Activated naive CD8-positive, alpha-beta T cell (primary cell): ENCODE data around the gene ODR4.
"Not testable (repeated sequence)": the region's sequence is repeated elsewhere in the genome, so short reads cannot be mapped to it uniquely, and the experiment has no call there.

Experiments
- H3K27ac Mint-ChIP-seq: one replicate; pipeline ENCODE4 v1.8.0; 2021; ENCODE audit warnings: mixed read lengths
- H3K27me3 Mint-ChIP-seq: one replicate; pipeline ENCODE4 v1.8.0; 2021; ENCODE audit warnings: mixed read lengths
- H3K36me3 Mint-ChIP-seq: one replicate; pipeline ENCODE4 v1.8.0; 2021; ENCODE audit warnings: mixed read lengths
- H3K4me1 Mint-ChIP-seq: one replicate; pipeline ENCODE4 v1.8.0; 2021; ENCODE audit warnings: low read depth, mixed read lengths
- H3K4me3 Mint-ChIP-seq: one replicate; pipeline ENCODE4 v1.8.0; 2021; ENCODE audit warnings: mild to moderate bottlenecking, mixed read lengths
- H3K9me3 Mint-ChIP-seq: one replicate; pipeline ENCODE4 v1.8.0; 2021; ENCODE audit warnings: low read depth, mixed read lengths

ODR4 gene

GRCh38 chr1:186446152-186446551 is 70.5 kb downstream of the ODR4 start:
- Mint-ChIP-seq H3K4me3 (no peak overlapping the region), H3K27me3 (no peaks in the 10 kb centered on the region), H3K9me3 (no peaks in the 10 kb centered on the region), H3K27ac (no peak overlapping the region), H3K4me1 (peaks cover 6% of the 10 kb centered on the region), H3K36me3 (no peaks in the 10 kb centered on the region)

GRCh38 chr1:186454981-186455380 is 79.3 kb downstream of the ODR4 start:
- Mint-ChIP-seq H3K9me3 (no peaks in the 10 kb centered on the region), H3K4me3 (no peak overlapping the region), H3K4me1 (no peaks in the 10 kb centered on the region), H3K27me3 (no peaks in the 10 kb centered on the region), H3K36me3 (no peaks in the 10 kb centered on the region), H3K27ac (no peak overlapping the region)

- Mint-ChIP-seq H3K27ac (no peak overlapping the region), H3K27me3 (no peaks in the 10 kb centered on the region), H3K4me1 (no peaks in the 10 kb centered on the region), H3K9me3 (no peaks in the 10 kb centered on the region), H3K36me3 (peaks cover 3% of the 10 kb centered on the region), H3K4me3 (no peak overlapping the region)
Measured at GRCh38 chr1:186456729-186457255, 81.2 kb downstream of the ODR4 start.

GRCh38 chr1:186459161-186459560 is 83.5 kb downstream of the ODR4 start:
- not testable (repeated sequence) for H3K36me3 Mint-ChIP-seq, H3K27ac Mint-ChIP-seq, H3K27me3 Mint-ChIP-seq, H3K9me3 Mint-ChIP-seq, H3K4me1 Mint-ChIP-seq, H3K4me3 Mint-ChIP-seq

GRCh38 chr1:186461014-186461413 is 85.4 kb downstream of the ODR4 start, which contains the start of gene PDC:
PDC (minus strand) TSS chr1:186461114; CDS start chr1:186449459, 11,655 bp downstream.
- Mint-ChIP-seq H3K27ac (no peak within 1 kb of the TSS), H3K27me3 (peaks cover 2% of the 10 kb centered on the region), H3K4me3 (no peak within 1 kb of the TSS), H3K4me1 (no peaks in the 10 kb centered on the region), H3K36me3 (peaks cover 3% of the 10 kb centered on the region), H3K9me3 (no peaks in the 10 kb centered on the region)

GRCh38 chr1:186463511-186463910 is 87.9 kb downstream of the ODR4 start:
- no peaks in the 10 kb centered on the region for H3K9me3 Mint-ChIP-seq
- H3K4me1 Mint-ChIP-seq = no peaks in the 10 kb centered on the region
- no peak overlapping the region for H3K27ac Mint-ChIP-seq

GRCh38 chr1:186463926-186464325 is 88.3 kb downstream of the ODR4 start:
- Mint-ChIP-seq H3K4me1 (no peaks in the 10 kb centered on the region), H3K27me3 (peaks cover 7% of the 10 kb centered on the region), H3K27ac (no peak overlapping the region), H3K36me3 (peaks cover 5% of the 10 kb centered on the region), H3K9me3 (no peaks in the 10 kb centered on the region), H3K4me3 (no peak overlapping the region)

More at GRCh38 chr1:186463511-186463910, 87.9 kb downstream of the ODR4 start:
- Mint-ChIP-seq H3K4me3 (no peak overlapping the region), H3K27me3 (peaks cover 7% of the 10 kb centered on the region), H3K36me3 (peaks cover 5% of the 10 kb centered on the region)

GRCh38 chr1:186465491-186465890 is 89.9 kb downstream of the ODR4 start:
- not testable (repeated sequence) for H3K27ac Mint-ChIP-seq, H3K4me3 Mint-ChIP-seq, H3K27me3 Mint-ChIP-seq, H3K4me1 Mint-ChIP-seq, H3K36me3 Mint-ChIP-seq, H3K9me3 Mint-ChIP-seq

- Mint-ChIP-seq H3K27ac (no peak overlapping the region), H3K9me3 (no peaks in the 10 kb centered on the region), H3K27me3 (peaks cover 7% of the 10 kb centered on the region), H3K4me1 (no peaks in the 10 kb centered on the region), H3K36me3 (peaks cover 5% of the 10 kb centered on the region), H3K4me3 (no peak overlapping the region)
Measured at GRCh38 chr1:186465946-186466345, 90.3 kb downstream of the ODR4 start.
